GM19467 (cell line): ENCODE data around the gene MAPK1.
"Not testable (repeated sequence)": the region's sequence is repeated elsewhere in the genome, so short reads cannot be mapped to it uniquely, and the experiment has no call there.

Experiments used
- ATAC-seq: cut with Tn5 transposase; IDR thresholded peaks from one replicate; pipeline ENCODE4 v1.9.1; 2021; ENCODE audit warnings: mild to moderate bottlenecking, moderate library complexity; ENCODE audit not compliant: unreplicated experiment

Gene MAPK1

GRCh38 chr22:21867528-21868266 lies at the start of gene MAPK1:
TSS of gene MAPK1 (minus strand) at chr22:21867645. CDS start at chr22:21867440, 205 bp downstream.
- peak; percentile 69 for ATAC-seq

DNA sequence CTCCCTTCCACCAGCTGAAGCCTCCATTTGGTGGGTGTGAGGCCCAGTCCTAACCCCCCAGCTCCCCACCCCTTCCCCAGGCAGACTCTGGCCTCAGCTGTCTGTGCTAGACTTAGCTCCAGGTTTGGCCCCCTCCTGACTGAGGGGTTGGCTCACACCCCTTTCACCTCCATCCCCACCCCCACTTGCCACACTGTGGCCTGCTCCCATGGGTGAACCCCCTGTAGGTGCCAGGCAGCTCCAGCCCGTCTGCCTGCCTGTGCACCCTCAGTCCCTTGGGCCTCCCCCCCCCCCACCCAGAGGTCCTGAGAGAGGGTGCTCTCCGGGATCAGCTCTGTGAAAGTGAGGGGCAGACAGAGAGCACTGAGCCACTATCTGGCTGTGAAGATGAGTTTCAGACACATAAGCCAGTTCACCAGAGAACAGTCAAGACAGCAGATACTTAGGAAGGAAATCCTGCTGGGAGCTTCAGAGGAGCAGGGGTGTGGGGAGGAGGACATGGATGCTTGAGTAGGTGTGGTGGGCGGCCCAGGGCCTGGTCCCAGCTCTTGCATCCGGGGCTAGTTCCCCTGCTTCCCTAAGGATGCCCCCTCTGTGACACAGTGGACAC lies 49.0 kb upstream of the MAPK1 start:
- no peak for ATAC-seq

GRCh38 chr22:21915624-21916308 lies 48.3 kb upstream of the MAPK1 start:
- ATAC-seq = no peak

DNA sequence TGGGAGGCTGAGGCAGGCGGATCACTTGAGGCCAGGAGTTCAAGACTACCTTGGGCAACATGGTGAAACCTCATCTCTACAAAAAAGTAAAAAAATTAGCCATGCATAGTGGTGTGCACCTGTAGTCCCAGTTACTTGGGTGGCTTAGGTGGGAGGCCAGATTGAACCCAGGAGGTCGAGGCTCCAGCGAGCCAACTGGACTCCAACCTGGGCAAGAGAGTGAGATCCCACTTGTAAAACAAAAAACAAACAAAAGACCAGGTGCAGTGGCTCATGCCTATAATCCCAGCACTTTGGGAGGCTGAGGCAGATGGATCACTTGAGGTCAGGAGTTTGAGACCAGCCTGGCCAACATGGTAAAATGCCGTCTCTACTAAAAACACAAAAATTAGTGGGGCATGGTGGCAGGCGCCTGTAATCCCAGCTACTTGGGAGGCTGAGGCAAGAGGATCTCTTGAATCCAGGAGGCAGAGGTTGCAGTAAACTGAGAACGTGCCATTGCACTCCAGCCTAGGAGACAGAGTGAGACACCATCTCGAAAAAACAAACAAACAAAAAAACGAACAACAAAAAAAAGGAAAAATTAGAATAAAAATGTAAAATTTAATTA lies 46.7 kb upstream of the MAPK1 start:
- ATAC-seq = not testable (repeated sequence)

- not testable (repeated sequence) for ATAC-seq
Observed at GRCh38 chr22:21910367-21910766, 42.9 kb upstream of the MAPK1 start.

DNA sequence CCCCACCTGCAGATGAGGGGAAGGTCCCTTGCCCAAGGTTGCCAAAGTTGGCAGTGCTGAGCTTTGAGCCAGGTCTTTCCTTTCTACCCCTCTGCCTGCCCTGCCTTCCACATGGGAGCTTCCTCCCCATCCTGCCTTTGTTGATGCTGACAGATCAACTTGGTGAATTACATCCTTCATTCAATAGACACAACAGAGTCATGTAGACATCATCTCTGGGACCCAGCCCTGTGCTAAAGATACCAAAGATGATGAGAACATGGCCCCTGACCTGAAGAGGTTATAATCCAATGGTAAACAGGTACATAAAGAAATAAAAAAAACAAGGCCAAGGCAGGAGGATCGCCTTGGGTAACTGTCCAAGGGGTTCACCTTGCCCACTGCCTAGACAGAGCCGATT lies 42.4 kb upstream of the MAPK1 start:
- ATAC-seq = no peak

DNA sequence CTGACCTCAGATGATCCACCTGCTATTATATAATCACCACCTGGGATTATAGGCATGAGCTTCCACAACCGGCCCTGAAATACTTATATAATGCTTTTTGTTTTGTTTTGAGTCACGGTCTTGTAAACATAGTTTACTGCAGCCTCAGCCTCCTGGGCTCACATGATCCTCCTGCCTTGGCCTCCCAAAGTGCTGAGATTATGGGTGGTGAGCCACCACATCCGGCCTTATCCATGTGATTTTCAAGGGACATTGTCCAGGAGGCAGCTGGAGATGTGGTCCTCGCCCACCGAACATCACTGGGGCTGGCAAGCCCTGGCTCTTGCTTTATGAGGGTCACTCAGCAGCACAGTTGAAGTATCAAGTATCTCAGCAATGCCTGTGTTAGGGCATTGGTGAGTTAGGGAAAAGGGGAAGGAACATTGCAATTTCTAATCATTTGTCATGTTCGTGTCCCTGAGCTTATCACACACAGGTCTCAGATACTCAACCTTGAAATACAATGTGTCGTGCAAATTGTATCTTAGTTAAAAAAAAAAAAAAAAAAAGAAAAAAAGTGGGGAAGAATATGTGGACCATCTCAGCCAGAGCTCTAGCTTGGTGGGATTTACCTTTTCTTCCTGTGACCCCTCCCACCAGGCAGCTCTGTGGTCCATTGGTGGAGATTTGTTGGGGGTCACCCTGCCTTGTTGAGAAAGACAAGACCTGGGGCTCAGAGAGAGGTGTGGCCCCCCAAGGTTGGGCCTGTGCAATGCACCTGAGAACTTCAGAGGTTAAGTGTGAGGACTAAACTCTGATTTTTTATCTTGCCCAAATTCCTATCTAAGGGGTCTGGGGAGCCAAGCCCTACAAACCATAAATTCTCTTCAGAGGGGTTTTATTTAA lies 40.4 kb upstream of the MAPK1 start:
- ATAC-seq = no peak

DNA sequence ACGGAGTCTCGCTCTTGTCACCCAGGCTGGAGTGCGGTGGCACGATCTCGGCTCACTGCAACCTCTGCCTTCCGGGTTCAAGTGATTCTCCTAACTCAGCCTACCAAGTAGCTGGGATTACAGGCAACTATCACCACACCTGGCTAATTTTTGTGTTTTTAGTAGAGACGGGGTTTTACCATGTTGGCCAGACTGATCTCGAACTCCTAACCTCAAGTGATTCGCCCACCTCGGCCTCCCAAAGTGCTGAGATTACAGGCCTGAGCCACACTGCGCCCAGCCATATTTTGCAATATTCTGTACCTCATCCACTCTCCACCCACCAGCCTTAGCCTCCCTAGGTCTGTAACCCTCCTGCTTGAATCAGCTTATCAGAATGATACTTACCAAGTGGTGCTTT lies 37.8 kb upstream of the MAPK1 start:
- ATAC-seq = not testable (repeated sequence)

DNA sequence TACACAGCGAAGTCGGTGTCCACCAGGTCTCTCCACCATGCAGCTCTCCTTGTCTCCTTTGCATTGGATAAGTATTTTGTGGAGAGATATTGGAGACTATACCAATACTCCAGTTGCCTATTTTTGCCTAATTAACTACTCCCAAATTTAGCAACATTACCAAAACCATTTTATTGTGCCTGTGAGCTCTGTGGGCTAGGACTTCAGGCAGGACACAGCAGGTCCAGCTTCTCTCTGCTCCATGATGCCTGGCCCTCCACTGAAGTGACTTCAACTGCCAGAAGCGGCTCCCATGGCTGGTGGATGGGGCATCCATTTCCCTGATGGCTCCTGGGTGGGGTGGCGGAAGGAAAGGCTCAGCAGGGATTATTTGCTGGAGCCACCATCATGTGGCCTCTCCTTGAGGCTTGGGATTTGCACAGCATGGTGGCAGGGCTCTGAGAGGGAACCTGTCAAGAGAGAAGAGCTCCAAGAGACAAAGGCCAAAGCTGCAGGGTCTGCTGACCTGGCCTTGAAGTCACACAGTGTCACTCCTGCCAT lies 36.9 kb upstream of the MAPK1 start:
- ATAC-seq = no peak

DNA sequence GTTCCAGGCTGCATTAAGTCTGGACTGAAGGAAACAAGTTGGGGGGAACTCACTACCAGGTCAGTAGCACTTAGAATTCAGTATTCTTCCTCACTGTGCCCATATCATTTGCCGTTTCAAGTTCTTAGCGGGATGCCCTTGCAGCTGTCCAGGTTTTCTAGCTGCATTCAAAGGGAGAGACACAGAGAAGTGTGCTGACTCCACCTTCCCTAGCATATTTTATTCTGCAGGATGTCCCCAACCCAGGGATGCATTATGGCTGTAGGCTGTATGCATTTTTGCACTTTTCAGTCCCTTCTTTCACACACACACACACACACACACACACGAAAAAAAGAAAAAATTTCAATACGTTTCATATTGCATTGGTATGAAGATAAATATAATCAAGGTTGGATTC lies 35.8 kb upstream of the MAPK1 start:
- ATAC-seq = no peak

DNA sequence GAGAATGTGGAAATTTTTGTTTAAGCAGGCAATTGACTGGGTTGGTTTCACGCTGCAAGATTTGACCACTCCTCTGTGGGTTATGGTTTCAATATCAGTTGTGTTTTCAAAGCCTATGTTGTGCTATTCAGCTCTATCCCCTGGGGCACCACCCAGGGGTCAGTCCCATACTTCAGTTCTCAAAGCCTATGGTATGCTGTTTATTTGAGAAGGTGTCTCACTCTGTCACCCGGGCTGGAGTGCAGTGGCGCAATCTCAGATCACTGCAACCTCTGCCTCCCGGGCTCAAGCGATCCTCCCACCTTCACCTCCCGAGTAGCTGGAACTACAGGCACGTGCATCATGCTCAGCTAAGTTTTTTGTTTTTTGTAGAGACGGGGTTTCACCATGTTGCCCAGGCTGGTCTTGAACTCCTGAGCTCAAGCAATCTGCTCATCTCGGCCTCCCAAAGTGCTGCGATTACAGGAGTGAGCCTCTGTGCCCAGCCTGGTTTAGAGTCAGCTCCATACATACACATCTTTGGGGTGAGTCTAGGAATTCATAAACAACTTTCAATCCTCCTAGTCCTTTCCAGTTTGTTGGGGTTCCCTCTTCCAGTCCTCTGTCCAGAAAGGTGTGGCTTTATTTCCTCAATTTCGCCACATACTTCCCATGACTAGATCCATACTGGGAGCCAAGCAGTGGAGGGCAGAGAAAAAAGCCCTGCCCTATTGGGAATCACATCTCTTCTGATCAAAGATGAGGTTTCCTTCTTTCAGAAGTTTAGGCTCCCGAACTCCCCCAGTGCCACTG lies 35.0 kb upstream of the MAPK1 start:
- ATAC-seq = no peak

- no peak for ATAC-seq
Observed at GRCh38 chr22:21898354-21898896, 31.0 kb upstream of the MAPK1 start.

DNA sequence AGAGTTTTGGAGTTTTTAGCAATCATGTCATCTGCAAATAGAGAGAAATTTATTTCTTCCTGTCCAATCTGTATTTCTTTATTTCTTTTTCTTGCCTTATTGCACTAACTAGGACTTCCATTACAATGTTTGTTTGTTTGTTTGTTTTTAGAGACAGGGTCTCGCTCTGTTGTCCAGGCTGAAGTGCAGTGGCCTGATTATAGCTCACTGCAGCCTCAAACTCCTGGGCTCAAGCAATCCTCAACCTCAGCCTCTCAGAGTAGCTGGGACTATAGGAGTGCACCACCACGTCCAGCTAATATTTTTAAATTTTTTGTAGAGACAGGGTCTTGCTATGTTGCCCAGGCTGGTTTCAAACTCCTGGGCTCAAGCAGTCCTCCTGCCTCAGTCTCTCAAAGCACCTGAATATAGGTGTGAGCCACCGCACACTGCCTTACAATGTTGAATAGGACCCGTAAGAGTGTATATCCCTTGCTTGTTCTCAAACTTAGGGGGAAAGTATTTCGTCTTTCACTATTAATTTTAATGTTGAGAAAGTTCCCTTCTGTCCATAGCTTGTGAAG lies 29.6 kb upstream of the MAPK1 start:
- no peak for ATAC-seq

DNA sequence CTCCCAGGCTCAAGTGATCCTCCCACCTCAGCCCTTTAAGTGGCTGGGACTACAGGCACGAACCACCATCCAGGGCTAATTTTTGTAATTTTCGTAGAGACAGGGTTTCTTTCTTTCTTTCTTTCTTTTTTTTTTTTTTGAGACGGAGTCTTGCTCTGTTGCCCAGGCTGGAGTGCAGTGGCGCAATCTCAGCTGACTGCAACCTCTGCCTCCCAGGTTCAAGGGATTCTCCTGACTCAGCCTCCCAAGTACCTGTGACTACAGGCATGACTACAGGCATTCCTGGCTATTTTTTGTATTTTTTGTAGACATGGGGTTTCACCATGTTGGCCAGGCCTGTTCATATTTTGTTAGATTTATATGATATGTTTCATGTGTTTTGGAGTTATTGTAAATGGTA lies 28.8 kb upstream of the MAPK1 start:
- ATAC-seq = not testable (repeated sequence)

GRCh38 chr22:21894799-21895198 lies 27.4 kb upstream of the MAPK1 start:
- no peak for ATAC-seq

DNA sequence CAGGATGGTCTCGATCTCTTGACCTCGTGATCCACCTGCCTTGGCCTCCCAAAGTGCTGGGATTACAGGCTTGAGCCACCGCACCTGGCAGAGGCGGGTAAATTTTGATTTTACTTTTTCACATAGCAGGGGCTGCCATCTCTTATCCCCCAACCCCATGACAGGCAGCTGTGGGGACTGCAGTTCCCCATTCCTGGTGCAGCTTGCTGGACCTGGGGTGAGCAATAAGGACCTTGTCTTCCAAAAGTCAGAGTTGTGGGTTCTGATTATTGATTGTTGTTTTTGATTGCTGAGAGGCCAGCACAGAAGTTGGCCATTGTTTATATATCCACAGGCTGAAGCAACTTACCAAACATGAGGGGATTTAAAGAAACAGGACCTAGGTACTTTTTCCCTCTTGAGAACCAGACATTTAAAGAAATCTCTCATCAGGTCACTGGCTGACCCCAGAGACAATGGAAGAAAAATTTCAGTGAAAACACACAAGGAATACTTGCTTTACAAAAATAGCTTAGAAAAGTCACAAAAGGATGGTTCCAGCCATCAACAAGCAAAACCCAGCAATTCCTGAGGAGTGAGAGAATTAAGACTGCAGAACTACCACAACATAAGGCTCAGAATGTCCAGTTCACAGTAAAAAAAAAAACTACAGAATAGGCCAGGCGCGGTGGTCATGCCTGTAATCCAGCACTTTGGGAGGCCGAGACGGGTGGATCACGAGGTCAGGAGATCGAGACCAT lies 22.0 kb upstream of the MAPK1 start:
- no peak for ATAC-seq

DNA sequence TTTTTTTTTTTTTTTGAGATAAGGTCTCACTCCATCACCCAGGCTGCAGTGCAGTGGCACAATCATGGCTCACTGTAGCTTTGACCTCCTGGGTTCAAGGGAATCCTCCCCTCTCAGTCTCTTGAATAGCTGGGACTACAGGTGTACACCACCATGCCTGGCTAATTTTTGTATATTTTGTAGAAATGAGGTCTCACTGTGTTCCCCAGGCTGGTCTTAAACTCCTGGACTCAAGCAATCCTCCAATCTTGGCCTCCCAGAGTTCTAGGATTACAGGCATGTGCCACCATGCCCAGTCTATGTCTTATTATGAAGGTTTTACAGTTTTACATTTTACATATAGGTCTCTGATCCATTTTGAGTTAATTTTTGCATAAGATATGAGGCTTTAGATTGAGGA lies 20.4 kb upstream of the MAPK1 start:
- ATAC-seq = no peak

GRCh38 chr22:21883930-21884329 lies 16.5 kb upstream of the MAPK1 start:
- ATAC-seq = not testable (repeated sequence)
